Putamen (tissue), 1 donor: ENCODE results near the gene ISCA2.
"Not testable (repeated sequence)": the region's sequence is repeated elsewhere in the genome, so short reads cannot be mapped to it uniquely, and the experiment has no call there.

Source experiments
- DNase-seq: peaks from one replicate; pipeline ENCODE4 v3.0.0-alpha.2; 2016; ENCODE audit warnings: low spot score

Gene ISCA2

GRCh38 chr14:74528886-74529285, 35.3 kb downstream of the ISCA2 start:
- no peak for DNase-seq

GRCh38 chr14:74531006-74531405, 37.4 kb downstream of the ISCA2 start:
- no peak for DNase-seq

DNA sequence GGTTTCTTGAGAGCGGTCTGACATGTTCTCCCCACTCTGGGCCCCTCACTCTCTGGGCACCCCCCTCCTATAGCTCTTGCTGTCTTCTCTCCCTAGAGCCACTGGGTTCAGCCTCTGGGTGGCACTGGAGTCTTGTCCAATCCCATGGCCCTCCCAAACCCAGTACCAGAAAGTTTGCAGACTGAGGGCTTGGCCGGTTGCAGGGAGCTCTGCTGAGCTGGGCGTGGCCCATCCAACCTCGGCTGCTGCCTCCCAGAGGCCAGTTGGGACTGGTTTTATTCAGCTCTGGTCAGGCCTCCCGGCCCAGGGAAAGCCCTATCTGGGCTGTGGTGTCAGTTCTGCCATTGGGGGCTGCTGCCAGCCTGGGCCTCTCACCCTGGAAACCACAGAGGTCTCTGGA, 37.9 kb downstream of the ISCA2 start:
- DNase-seq: no peak

GRCh38 chr14:74532246-74532645, 38.7 kb downstream of the ISCA2 start:
- DNase-seq: no peak

DNA sequence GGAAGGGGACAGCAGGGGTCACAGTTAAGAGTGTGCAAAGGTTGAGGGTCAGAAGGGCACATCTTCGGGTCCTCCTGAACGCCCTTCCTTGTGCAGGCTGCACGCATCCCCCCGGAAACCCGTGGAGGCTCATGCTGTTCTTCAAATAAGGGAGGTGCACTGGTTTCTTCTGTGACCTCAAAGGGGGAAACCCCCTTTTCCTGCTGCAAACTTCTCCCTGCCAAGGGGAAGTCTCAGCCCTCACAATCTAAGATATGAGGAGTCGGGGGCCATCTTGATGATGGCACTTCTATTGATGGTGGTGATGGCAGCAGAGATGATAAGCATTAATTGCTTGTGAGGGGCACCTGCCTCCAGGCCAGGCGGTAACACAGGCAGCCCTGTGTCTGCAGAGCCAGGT, 40.0 kb downstream of the ISCA2 start:
- DNase-seq: no peak

GRCh38 chr14:74535756-74536325, 42.3 kb downstream of the ISCA2 start:
- DNase-seq: no peak

DNA sequence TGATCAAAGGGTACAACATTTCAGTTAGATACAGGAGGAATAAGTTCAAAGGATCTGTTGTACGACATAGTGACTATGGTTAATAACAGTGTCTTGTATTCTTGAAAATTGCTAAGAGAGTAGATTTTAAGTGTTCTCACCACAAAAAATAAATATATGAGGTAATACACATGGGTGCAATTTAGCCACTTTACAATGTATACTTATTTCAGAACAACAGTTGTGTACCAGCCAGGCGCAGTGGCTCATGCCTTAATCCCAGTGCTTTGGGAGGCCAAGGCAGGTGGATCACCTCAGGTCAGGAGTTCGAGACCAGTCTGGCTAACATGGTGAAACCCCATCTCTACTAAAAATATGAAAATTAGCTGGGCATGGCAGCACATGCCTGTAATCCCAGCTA, 42.8 kb downstream of the ISCA2 start:
- DNase-seq: not testable (repeated sequence)

- DNase-seq: no peak
Measured at GRCh38 chr14:74538411-74539391, 45.1 kb downstream of the ISCA2 start.

DNA sequence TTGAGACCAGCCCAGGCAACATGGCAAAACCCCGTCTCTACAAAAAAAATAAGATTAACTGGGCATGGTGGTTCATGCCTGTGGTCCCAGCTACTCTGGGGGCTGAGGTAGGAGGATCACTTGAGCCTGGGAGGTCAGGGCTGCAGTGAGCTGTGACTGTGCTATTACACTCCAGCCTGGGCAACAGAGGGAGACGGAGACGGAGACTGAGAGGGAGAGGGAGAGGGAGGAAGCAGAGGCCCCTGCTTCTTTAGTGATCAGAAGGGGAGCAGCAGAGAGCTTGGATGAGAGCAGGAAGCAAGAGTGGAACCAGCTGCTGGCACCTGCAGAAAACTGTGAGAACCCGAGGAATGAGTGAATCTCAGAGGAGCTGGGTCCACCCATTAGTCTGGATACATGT, 45.9 kb downstream of the ISCA2 start:
- DNase-seq: no peak

- no peak for DNase-seq
Measured at GRCh38 chr14:74541225-74541624, 47.7 kb downstream of the ISCA2 start.

GRCh38 chr14:74542056-74542685, 48.6 kb downstream of the ISCA2 start:
- no peak for DNase-seq

DNA sequence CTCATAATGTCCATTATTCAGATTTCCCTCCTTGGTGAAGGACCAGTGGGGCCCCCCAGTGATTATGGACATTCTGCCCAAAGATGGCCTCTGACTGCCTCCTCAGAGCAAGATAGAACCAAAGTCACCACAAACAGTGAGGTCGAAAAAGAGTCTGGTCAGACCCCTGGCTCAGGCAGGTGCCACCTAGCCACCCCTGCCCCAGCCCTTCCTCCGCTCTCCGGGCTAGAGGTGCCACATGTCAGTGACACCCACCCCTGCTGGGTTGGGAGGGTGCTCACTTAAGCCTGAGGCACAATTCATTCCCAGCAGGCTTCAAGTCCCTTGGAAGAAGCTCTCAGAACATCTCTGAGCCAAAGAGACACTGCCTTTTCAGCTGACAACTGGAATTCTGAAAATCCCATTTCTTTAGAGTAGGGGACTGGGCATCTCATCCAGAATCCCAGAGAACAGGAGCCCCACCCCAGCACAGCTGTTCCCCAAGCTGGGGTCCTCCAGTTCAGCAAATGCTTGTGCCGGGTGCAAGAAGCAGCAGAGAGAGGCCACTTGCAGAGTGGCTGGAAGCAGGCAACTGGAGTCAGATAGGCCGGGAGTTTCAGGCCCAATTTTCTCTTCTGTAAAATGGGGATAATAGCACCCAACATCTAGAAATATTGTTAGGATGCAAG, 50.3 kb downstream of the ISCA2 start:
- no peak for DNase-seq

- no peak for DNase-seq
Measured at GRCh38 chr14:74545386-74545785, 51.8 kb downstream of the ISCA2 start.

- DNase-seq: no peak
Measured at GRCh38 chr14:74546416-74546815, 52.9 kb downstream of the ISCA2 start.
